GM19043 (cell line): ENCODE results near the gene PLAGL1.
"Not testable (repeated sequence)": the region's sequence is repeated elsewhere in the genome, so short reads cannot be mapped to it uniquely, and the experiment has no call there.

ENCODE experiments used
- ATAC-seq: cut with Tn5 transposase; IDR thresholded peaks from one replicate; pipeline ENCODE4 v1.9.1; 2021; ENCODE audit warnings: low read depth; ENCODE audit not compliant: unreplicated experiment

The PLAGL1 gene

GRCh38 chr6:144012534-144012933 lies 4.5 kb upstream of the PLAGL1 start:
- ATAC-seq = no peak

GRCh38 chr6:144009628-144010027 lies 1.6 kb upstream of the PLAGL1 start:
- not testable (repeated sequence) for ATAC-seq

GRCh38 chr6:144008846-144009245 lies 787 bp upstream of the PLAGL1 start:
- no peak for ATAC-seq

GRCh38 chr6:144007478-144008119 lies 460 bp downstream of the PLAGL1 start:
- ATAC-seq = peak; percentile 29

GRCh38 chr6:144006736-144007477 lies 1.2 kb downstream of the PLAGL1 start:
- no peak for ATAC-seq

GRCh38 chr6:143999406-143999805 lies 8.7 kb downstream of the PLAGL1 start:
- no peak for ATAC-seq

GRCh38 chr6:143998686-143999085 lies 9.4 kb downstream of the PLAGL1 start:
- no peak for ATAC-seq

GRCh38 chr6:143993965-143994646 lies 14.0 kb downstream of the PLAGL1 start:
- no peak for ATAC-seq

GRCh38 chr6:143992285-143992684 lies 15.8 kb downstream of the PLAGL1 start:
- ATAC-seq = no peak

GRCh38 chr6:143986463-143987065 lies 21.5 kb downstream of the PLAGL1 start:
- no peak for ATAC-seq

GRCh38 chr6:143984666-143985065 lies 23.4 kb downstream of the PLAGL1 start:
- ATAC-seq = no peak

- no peak for ATAC-seq
These were observed 25.1 kb downstream of the PLAGL1 start for GRCh38 chr6:143982968-143983367.

- no peak for ATAC-seq
These were observed 27.1 kb downstream of the PLAGL1 start for GRCh38 chr6:143980921-143981320.

GRCh38 chr6:143976806-143977349 lies 31.2 kb downstream of the PLAGL1 start:
- ATAC-seq = no peak

GRCh38 chr6:143974089-143974488 lies 34.0 kb downstream of the PLAGL1 start:
- no peak for ATAC-seq

GRCh38 chr6:143973097-143973966 lies 34.7 kb downstream of the PLAGL1 start:
- no peak for ATAC-seq

- no peak for ATAC-seq
These were observed 36.4 kb downstream of the PLAGL1 start for GRCh38 chr6:143971482-143972205.

GRCh38 chr6:143970456-143971218 lies 37.4 kb downstream of the PLAGL1 start:
- no peak for ATAC-seq

GRCh38 chr6:143969077-143969476 lies 39.0 kb downstream of the PLAGL1 start:
- no peak for ATAC-seq
